Neural progenitor cell (in vitro differentiated cells): ENCODE results near the gene NKD2. TPM values are rescaled to one million over a fixed set of nuclear protein-coding genes. Genes with fewer than 3 reads are reported as not detected.
A peak's percentile ranks its signal among the peaks of the same experiment; 100 is the strongest.

ENCODE experiments used
- DNase-seq: peaks from one replicate; pipeline ENCODE4 v3.0.0-alpha.2; 2016; ENCODE audit warnings: low spot score
- H2AFZ ChIP-seq: fragments of 200-600 bp; sonication (generic); replicated peaks from 2 replicates; pipeline ENCODE4 v1.6.1; 2016; ENCODE audit warnings: antibody characterized with exemption
- H3F3A ChIP-seq: fragments of 200-600 bp; sonication (generic); 2 replicates; pipeline ENCODE4 v1.6.1; 2016; ENCODE audit warnings: antibody characterized with exemption, low read depth
- H3K27ac ChIP-seq: fragments of 200-600 bp; sonication (generic); 2 replicates; pipeline ENCODE4 v1.5.1; 2016; ENCODE audit warnings: mild to moderate bottlenecking
- H3K27me3 ChIP-seq: fragments of 200-600 bp; sonication (generic); 2 replicates; pipeline ENCODE4 v1.6.1; 2016; ENCODE audit warnings: mild to moderate bottlenecking, moderate library complexity
- H3K36me3 ChIP-seq: fragments of 200-600 bp; sonication (generic); 2 replicates; pipeline ENCODE4 v1.5.1; 2016
- H3K4me1 ChIP-seq: fragments of 200-600 bp; sonication (generic); 2 replicates; pipeline ENCODE4 v1.6.1; 2016; ENCODE audit warnings: mixed run types
- H3K4me2 ChIP-seq: fragments of 200-600 bp; sonication (generic); 2 replicates; pipeline ENCODE4 v1.6.1; 2016
- H3K4me3 ChIP-seq: fragments of 200-600 bp; sonication (generic); 2 replicates; pipeline ENCODE4 v1.5.1; 2016
- H3K79me2 ChIP-seq: fragments of 200-600 bp; sonication (generic); 2 replicates; pipeline ENCODE4 v1.6.1; 2016; ENCODE audit warnings: low read depth
- H3K9ac ChIP-seq: fragments of 200-600 bp; sonication (generic); 2 replicates; pipeline ENCODE4 v1.6.1; 2016
- H3K9me3 ChIP-seq: fragments of 200-600 bp; sonication (generic); 2 replicates; pipeline ENCODE4 v1.5.1; 2016; ENCODE audit warnings: low read depth
- H4K20me1 ChIP-seq: fragments of 200-600 bp; sonication (generic); 2 replicates; pipeline ENCODE4 v1.6.1; 2016; ENCODE audit warnings: low read depth
- H3K27ac Mint-ChIP-seq: 3 replicates; pipeline ENCODE4 v1.8.0; 2021; ENCODE audit warnings: mixed read lengths
- H3K27me3 Mint-ChIP-seq: 2 replicates; pipeline ENCODE4 v1.8.0; 2022; ENCODE audit warnings: low read depth, mild to moderate bottlenecking, inconsistent platforms, moderate library complexity, mixed read lengths; ENCODE audit not compliant: insufficient read depth
- H3K36me3 Mint-ChIP-seq: 3 replicates; pipeline ENCODE4 v1.8.0; 2021; ENCODE audit warnings: mixed read lengths
- H3K4me1 Mint-ChIP-seq: 3 replicates; pipeline ENCODE4 v1.8.0; 2021; ENCODE audit warnings: mixed read lengths
- H3K4me3 Mint-ChIP-seq: 3 replicates; pipeline ENCODE4 v1.8.0; 2021; ENCODE audit warnings: mild to moderate bottlenecking, moderate library complexity, mixed read lengths
- H3K9me3 Mint-ChIP-seq: 3 replicates; pipeline ENCODE4 v1.8.0; 2020; ENCODE audit warnings: mixed read lengths
- CTCF ChIP-seq: fragments of 200-600 bp; sonication (generic); IDR thresholded peaks from 2 replicates; pipeline ENCODE4 v1.5.1; 2017; ENCODE audit warnings: antibody characterized with exemption, mild to moderate bottlenecking
- EZH2 ChIP-seq: fragments of 200-600 bp; sonication (generic); IDR thresholded peaks from 2 replicates; pipeline ENCODE4 v1.6.1; 2017; ENCODE audit warnings: antibody characterized with exemption, mild to moderate bottlenecking, moderate library complexity
- EZH2phosphoT487 ChIP-seq: fragments of 200-600 bp; sonication (generic); IDR thresholded peaks from 2 replicates; pipeline ENCODE4 v1.6.1; 2017; ENCODE audit warnings: antibody characterized with exemption
- total RNA-seq: library from RNA; depleted of rRNA; stranded (reverse); fragments of >200 nt; gene quantifications from 2 replicates; pipeline ENCODE4 v1.2.3, GENCODE V29; 2015; ENCODE audit warnings: low replicate concordance

Gene NKD2
- total RNA-seq, 1 donor from 2014 or later = 1.3 TPM

- Histone ChIP-seq H3K27ac (no peak overlapping the region), H3K27me3 (peaks cover 87% of the 10 kb centered on the region), H4K20me1 (peaks cover 3% of the 10 kb centered on the region), H3K9ac (no peak overlapping the region), H3K9me3 (no peaks in the 10 kb centered on the region), H3K79me2 (no peaks in the 10 kb centered on the region), H3K36me3 (no peaks in the 10 kb centered on the region), H3K4me3 (peak overlapping the region; percentile 56), H3F3A (no peaks in the 10 kb centered on the region), H3K4me1 (peaks cover 6% of the 10 kb centered on the region), H3K4me2 (peak overlapping the region; percentile 87), H2AFZ (peak overlapping the region; percentile 82)
- Mint-ChIP-seq H3K4me1 (peaks cover 20% of the 10 kb centered on the region), H3K4me3 (peak overlapping the region; percentile 81), H3K9me3 (no peaks in the 10 kb centered on the region), H3K36me3 (peaks cover 1% of the 10 kb centered on the region), H3K27ac (no peak overlapping the region), H3K27me3 (peaks cover 26% of the 10 kb centered on the region)
- peak; percentile 80 for DNase-seq
- peak; percentile 90 for TF ChIP-seq EZH2
- peak; percentile 84 for TF ChIP-seq EZH2phosphoT487
- peak; percentile 50 for TF ChIP-seq CTCF
Observed at GRCh38 chr5:1004461-1005248, 3.9 kb upstream of the NKD2 start.

- H3K4me2 ChIP-seq = peak overlapping the region; percentile 87
Observed at GRCh38 chr5:1005249-1005851, 3.3 kb upstream of the NKD2 start.

GRCh38 chr5:1005904-1006655 is 2.5 kb upstream of the NKD2 start:
- H3K9ac ChIP-seq = no peak overlapping the region
- peaks cover 1% of the 10 kb centered on the region for H3K36me3 Mint-ChIP-seq
- H3K4me1 ChIP-seq = peaks cover 8% of the 10 kb centered on the region
- peaks cover 14% of the 10 kb centered on the region for H4K20me1 ChIP-seq
- TF ChIP-seq EZH2phosphoT487 (no peak), CTCF (no peak), EZH2 (no peak)
- no peaks in the 10 kb centered on the region for H3K36me3 ChIP-seq
- no peak overlapping the region for H3K27ac ChIP-seq
- no peaks in the 10 kb centered on the region for H3K9me3 ChIP-seq
- no peak overlapping the region for H2AFZ ChIP-seq
- peaks cover 95% of the 10 kb centered on the region for H3K27me3 ChIP-seq
- no peak overlapping the region for H3K27ac Mint-ChIP-seq
- H3K27me3 Mint-ChIP-seq = peaks cover 31% of the 10 kb centered on the region
- H3K4me1 Mint-ChIP-seq = peaks cover 28% of the 10 kb centered on the region
- no peak overlapping the region for H3K4me2 ChIP-seq
- peak overlapping the region; percentile 76 for H3K4me3 Mint-ChIP-seq
- no peak for DNase-seq
- peaks cover 5% of the 10 kb centered on the region for H3F3A ChIP-seq
- no peak overlapping the region for H3K4me3 ChIP-seq
- H3K79me2 ChIP-seq = no peaks in the 10 kb centered on the region
- H3K9me3 Mint-ChIP-seq = no peaks in the 10 kb centered on the region

More at GRCh38 chr5:1005249-1005851, 3.3 kb upstream of the NKD2 start:
- Histone ChIP-seq H3K4me3 (peak overlapping the region; percentile 56), H3K9ac (no peak overlapping the region), H3K4me1 (peaks cover 8% of the 10 kb centered on the region), H3F3A (peaks cover 5% of the 10 kb centered on the region), H4K20me1 (peaks cover 10% of the 10 kb centered on the region), H3K27me3 (peaks cover 91% of the 10 kb centered on the region), H3K27ac (no peak overlapping the region), H3K79me2 (no peaks in the 10 kb centered on the region), H2AFZ (peak overlapping the region; percentile 82), H3K36me3 (no peaks in the 10 kb centered on the region), H3K9me3 (no peaks in the 10 kb centered on the region)
- H3K27me3 Mint-ChIP-seq = peaks cover 30% of the 10 kb centered on the region
- no peak overlapping the region for H3K27ac Mint-ChIP-seq
- peaks cover 1% of the 10 kb centered on the region for H3K36me3 Mint-ChIP-seq
- no peaks in the 10 kb centered on the region for H3K9me3 Mint-ChIP-seq
- H3K4me3 Mint-ChIP-seq = peak overlapping the region; percentile 76
- TF ChIP-seq EZH2 (peak; percentile 48), CTCF (no peak), EZH2phosphoT487 (peak; percentile 39)
- peaks cover 27% of the 10 kb centered on the region for H3K4me1 Mint-ChIP-seq
- DNase-seq = no peak
